Tibial nerve (tissue), 4 donors: ENCODE measurements around the gene SYCP2. TPM values are rescaled to one million over a fixed set of nuclear protein-coding genes. Genes with fewer than 3 reads are reported as not detected.
A peak's percentile ranks its signal among the peaks of the same experiment; 100 is the strongest.

Source experiments
- DNase-seq, 2 donors: peaks; one replicate each; pipeline ENCODE4 v3.0.0-alpha.2; 2019; ENCODE audit warnings: low spot score in 2 of 2
- H3K27ac ChIP-seq, 4 donors: fragments of 200-600 bp; sonication (generic) in 3 of 4; one replicate each; pipeline ENCODE4 v1.5.1; 2017 to 2019; ENCODE audit warnings: mild to moderate bottlenecking in 1 of 4
- H3K27me3 ChIP-seq, 2 donors: fragments of 200-600 bp; sonication (generic) in 1 of 2; one replicate each; pipeline versions ENCODE4 v1.5.1 to v1.6.0; 2017 to 2019
- H3K36me3 ChIP-seq, 3 donors: fragments of 200-600 bp; sonication (generic); one replicate each; pipeline ENCODE4 v1.5.1; 2018 to 2019
- H3K4me1 ChIP-seq, 4 donors: fragments of 200-600 bp; sonication (generic) in 3 of 4; one replicate each; pipeline ENCODE4 v1.5.1; 2017 to 2019
- H3K4me3 ChIP-seq, 4 donors: fragments of 200-600 bp; sonication (generic) in 3 of 4; one replicate each; pipeline ENCODE4 v1.5.1; 2017 to 2019; ENCODE audit warnings: mild to moderate bottlenecking in 1 of 4, moderate library complexity in 1 of 4
- H3K9me3 ChIP-seq, 4 donors: fragments of 200-600 bp; sonication (generic) in 3 of 4; one replicate each; pipeline ENCODE4 v1.5.1; 2017 to 2019
- EP300 ChIP-seq, 2 donors: sonication (generic); formaldehyde crosslinking; IDR thresholded peaks; one replicate each; pipeline ENCODE4 v1.6.1; 2017; ENCODE audit warnings: antibody characterized with exemption in 2 of 2, mild to moderate bottlenecking in 1 of 2
- POLR2A ChIP-seq, 2 donors: fragments of 450-650 bp; IDR thresholded peaks; one replicate each; pipeline ENCODE4 v1.6.1; 2017; ENCODE audit warnings: antibody characterized with exemption in 2 of 2, mild to moderate bottlenecking in 2 of 2, moderate library complexity in 2 of 2
- WGBS, 2 donors: methylation state at CpG; one replicate each; pipeline ENCODE4 v1.1.5; 2018; 5-methylcytosine and 5-hydroxymethylcytosine counted together
- total RNA-seq, 4 donors: library from RNA; depleted of rRNA; stranded (reverse); fragments of >200 nt; gene quantifications; one replicate each; pipeline ENCODE4 v1.1.0, GENCODE V29; 2016
- TF ChIP-seq, protein P1 (sequence below), 5 experiments: fragments of 200-600 bp in 3 of 5; fragments of 450-650 bp in 2 of 5; sonication (generic) in 3 of 5; IDR thresholded peaks; one replicate each; pipeline ENCODE4 v1.5.1; 2016 to 2019; ENCODE audit warnings: antibody characterized with exemption in 5 of 5, mild to moderate bottlenecking in 3 of 5, moderate library complexity in 2 of 5

SYCP2 gene
- total RNA-seq, 4 donors from 2014 or later, result 3.1 to 4.2 (median 3.6) TPM

DNA sequence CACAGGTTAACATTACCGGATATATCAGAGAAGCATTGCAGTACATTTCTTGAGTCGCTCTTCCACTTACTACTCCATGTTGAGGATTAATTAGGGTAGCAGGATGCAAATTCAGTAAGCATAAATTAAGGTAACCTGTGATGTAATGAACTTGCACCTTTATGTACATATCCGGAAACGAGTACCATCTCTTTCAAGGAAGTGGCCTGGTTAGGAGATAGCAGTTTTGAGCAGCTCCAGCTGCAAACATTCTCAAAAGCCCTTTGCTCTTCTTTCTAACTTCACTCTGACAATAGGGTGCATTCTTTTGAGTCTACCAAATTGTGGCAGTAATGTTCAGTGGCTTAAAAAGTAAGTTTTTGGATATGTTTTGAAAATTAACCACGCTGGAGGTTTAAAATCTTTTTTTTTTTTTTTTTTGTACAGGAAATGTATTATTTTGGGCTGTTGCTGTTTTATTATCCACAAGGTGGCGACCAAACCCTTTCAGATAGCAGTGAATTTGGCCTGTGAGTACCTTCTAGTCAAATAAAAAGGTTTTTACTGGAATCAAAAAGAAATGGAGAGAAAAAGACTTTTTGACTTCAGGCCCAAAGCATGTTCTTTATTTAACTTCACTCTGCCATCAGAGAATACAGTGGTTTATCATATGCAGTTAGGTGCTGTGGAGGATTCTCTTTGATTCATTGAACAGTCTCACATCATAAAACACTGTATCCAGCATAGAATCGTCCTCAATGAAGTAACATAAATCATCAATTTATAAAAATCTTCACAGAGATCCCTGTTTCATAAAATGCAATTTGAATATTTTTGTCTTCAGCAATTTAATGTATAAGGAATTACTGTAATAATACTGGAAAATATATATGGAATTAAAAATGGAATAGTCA lies 15.6 kb upstream of the SYCP2 start:
- 31 to 32% methylated on average over 7 of the region's 7 CpGs for WGBS, 2 donors
- H3K36me3 ChIP-seq, result peaks cover 0 to 11% (median 9%) of the 10 kb centered on the region in 3 donors
- DNase-seq, result peak in 1 of 2 donors; percentile 51
- TF ChIP-seq, protein P1, sequence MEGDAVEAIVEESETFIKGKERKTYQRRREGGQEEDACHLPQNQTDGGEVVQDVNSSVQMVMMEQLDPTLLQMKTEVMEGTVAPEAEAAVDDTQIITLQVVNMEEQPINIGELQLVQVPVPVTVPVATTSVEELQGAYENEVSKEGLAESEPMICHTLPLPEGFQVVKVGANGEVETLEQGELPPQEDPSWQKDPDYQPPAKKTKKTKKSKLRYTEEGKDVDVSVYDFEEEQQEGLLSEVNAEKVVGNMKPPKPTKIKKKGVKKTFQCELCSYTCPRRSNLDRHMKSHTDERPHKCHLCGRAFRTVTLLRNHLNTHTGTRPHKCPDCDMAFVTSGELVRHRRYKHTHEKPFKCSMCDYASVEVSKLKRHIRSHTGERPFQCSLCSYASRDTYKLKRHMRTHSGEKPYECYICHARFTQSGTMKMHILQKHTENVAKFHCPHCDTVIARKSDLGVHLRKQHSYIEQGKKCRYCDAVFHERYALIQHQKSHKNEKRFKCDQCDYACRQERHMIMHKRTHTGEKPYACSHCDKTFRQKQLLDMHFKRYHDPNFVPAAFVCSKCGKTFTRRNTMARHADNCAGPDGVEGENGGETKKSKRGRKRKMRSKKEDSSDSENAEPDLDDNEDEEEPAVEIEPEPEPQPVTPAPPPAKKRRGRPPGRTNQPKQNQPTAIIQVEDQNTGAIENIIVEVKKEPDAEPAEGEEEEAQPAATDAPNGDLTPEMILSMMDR (IDR thresholded peaks at IDR 0.05), result peak; percentile 41 to 68 (median 65)
- TF ChIP-seq POLR2A (IDR thresholded peaks at IDR 0.05), result no peak
- H3K27me3 ChIP-seq, result no peaks in the 10 kb centered on the region
- H3K4me1 ChIP-seq, result peaks cover 0 to 56% (median 29%) of the 10 kb centered on the region in 4 donors
- H3K4me3 ChIP-seq, result no peak overlapping the region
- peak overlapping the region; percentile 11 to 68 (median 48) for H3K27ac ChIP-seq
- no peaks in the 10 kb centered on the region for H3K9me3 ChIP-seq

DNA sequence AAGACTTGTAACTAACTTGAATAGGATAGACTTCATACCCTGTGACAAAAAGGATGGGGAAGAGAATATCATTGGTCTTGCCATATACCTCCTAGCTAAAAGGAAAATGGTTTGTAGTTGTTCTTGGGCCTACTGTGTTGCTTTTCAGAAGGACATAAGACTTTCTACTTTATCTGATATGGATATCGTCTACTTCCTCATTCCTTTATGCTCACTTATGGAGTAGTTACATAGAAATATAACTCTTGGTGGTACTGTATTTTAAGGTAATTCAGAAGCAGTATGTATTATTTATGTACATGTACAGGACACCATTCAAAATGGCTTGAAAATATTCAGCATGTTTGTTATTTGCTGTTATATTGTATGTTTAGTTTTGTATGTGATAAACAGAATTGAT lies 14.8 kb upstream of the SYCP2 start:
- Histone ChIP-seq H3K27me3 (no peaks in the 10 kb centered on the region), H3K4me1 (peaks cover 0 to 58% (median 29%) of the 10 kb centered on the region in 4 donors), H3K9me3 (no peaks in the 10 kb centered on the region), H3K27ac (peak overlapping the region; percentile 31 to 68 (median 54)), H3K4me3 (no peak overlapping the region), H3K36me3 (peaks cover 0 to 18% (median 14%) of the 10 kb centered on the region in 3 donors)
- no peak for DNase-seq
- 47 to 53% methylated on average over 1 of the region's 1 CpG for WGBS, 2 donors
- TF ChIP-seq POLR2A (IDR thresholded peaks at IDR 0.05) (no peak), EP300 (IDR thresholded peaks at IDR 0.05) (no peak)
- TF ChIP-seq, protein P1 (IDR thresholded peaks at IDR 0.05), result no peak

DNA sequence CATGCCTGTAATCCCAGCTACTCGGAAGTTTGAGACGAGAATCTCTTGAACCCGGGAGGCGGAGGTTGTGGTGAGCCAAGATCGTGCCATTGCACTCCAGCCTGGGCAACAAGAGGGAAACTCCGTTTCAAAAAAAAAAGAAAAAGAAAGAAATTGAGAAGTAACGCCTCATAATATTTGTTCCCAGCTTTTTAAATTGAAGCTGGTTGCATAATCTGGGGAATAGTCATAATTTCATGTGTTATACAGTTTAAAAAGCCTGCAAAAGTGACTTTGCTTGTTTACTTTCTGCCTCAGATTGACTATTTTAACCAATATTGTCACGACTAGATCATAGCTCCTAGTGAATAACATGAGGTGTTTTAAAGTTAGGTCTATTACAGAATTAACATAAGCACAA lies 13.9 kb upstream of the SYCP2 start:
- Histone ChIP-seq H3K36me3 (peaks cover 0 to 26% (median 14%) of the 10 kb centered on the region in 3 donors), H3K9me3 (no peaks in the 10 kb centered on the region), H3K4me1 (peaks cover 0 to 66% (median 31%) of the 10 kb centered on the region in 4 donors), H3K4me3 (no peak overlapping the region), H3K27ac (peak overlapping the region in 3 of 4 donors; percentile 4 to 68 (median 67)), H3K27me3 (no peaks in the 10 kb centered on the region)
- TF ChIP-seq POLR2A (IDR thresholded peaks at IDR 0.05) (no peak), EP300 (IDR thresholded peaks at IDR 0.05) (no peak)
- TF ChIP-seq, protein P1 (IDR thresholded peaks at IDR 0.05), result no peak
- no peak for DNase-seq
- WGBS, 2 donors, result 67 to 74% methylated on average over 8 of the region's 8 CpGs

DNA sequence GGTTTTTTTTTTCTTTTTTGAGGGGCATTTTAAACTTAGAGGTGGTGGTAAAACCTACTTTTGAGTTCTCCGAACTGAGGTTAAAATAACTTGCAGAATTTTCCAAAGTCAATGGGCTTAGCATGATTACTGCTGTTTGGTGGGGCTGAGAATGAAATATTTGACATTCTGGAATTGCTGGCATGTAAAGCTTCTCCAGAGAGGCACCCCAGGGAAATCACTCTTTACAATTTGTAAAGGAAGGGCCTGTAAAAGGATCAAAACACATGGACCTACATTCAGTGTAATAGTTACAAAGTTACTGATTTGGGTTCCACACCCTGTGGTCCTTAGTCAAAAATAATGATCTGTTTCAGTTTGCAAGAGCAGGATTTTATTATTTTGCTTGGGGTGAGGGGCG lies 12.3 kb upstream of the SYCP2 start:
- Histone ChIP-seq H3K4me1 (peaks cover 0 to 82% (median 43%) of the 10 kb centered on the region in 4 donors), H3K9me3 (no peaks in the 10 kb centered on the region), H3K4me3 (no peak overlapping the region), H3K36me3 (peaks cover 0 to 30% (median 14%) of the 10 kb centered on the region in 3 donors), H3K27me3 (no peaks in the 10 kb centered on the region), H3K27ac (peak overlapping the region; percentile 13 to 68 (median 52))
- 38 to 57% methylated on average over 2 of the region's 2 CpGs for WGBS, 2 donors
- TF ChIP-seq EP300 (IDR thresholded peaks at IDR 0.05) (no peak), POLR2A (IDR thresholded peaks at IDR 0.05) (no peak)
- TF ChIP-seq, protein P1 (IDR thresholded peaks at IDR 0.05), result no peak
- no peak for DNase-seq

DNA sequence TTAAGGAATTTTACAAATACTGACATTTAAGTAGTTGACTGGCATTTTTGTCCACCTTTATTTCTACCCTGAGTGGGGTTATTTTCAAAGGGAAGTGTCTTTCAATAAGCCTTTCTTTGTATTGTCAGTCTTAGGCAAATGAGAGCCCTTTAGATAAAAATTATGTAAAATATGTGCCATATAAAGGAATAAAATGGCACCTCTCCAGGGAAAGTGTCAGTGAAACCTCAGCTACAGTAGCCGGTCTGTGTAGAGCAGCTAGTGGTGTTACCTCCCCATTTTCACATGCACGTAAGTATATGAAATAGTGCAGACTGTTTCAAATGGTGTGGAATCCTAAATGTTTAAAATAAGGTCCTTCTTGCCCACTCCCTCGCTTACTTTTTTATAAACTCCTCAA lies 11.7 kb upstream of the SYCP2 start:
- TF ChIP-seq, protein P1 (IDR thresholded peaks at IDR 0.05), result no peak
- no peak for TF ChIP-seq EP300 (IDR thresholded peaks at IDR 0.05)
- TF ChIP-seq POLR2A (IDR thresholded peaks at IDR 0.05), result no peak
- Histone ChIP-seq H3K27me3 (no peaks in the 10 kb centered on the region), H3K27ac (peak overlapping the region in 3 of 4 donors; percentile 37 to 68 (median 67)), H3K4me3 (no peak overlapping the region), H3K4me1 (peaks cover 0 to 82% (median 43%) of the 10 kb centered on the region in 4 donors), H3K36me3 (peaks cover 0 to 30% (median 14%) of the 10 kb centered on the region in 3 donors), H3K9me3 (no peaks in the 10 kb centered on the region)
- 33 to 37% methylated on average over 3 of the region's 3 CpGs for WGBS, 2 donors
- DNase-seq, result no peak
